Limb (tissue), 2 donors: ENCODE data around the gene CCDC92B.
A peak's percentile ranks its signal among the peaks of the same experiment; 100 is the strongest.
"Not testable (repeated sequence)": the region's sequence is repeated elsewhere in the genome, so short reads cannot be mapped to it uniquely, and the experiment has no call there.

Experiments
- DNase-seq, 2 donors: peaks; one replicate each; pipeline ENCODE4 v3.0.0-alpha.2; 2016; ENCODE audit errors: extremely low spot score in 2 of 2

CCDC92B gene

DNA sequence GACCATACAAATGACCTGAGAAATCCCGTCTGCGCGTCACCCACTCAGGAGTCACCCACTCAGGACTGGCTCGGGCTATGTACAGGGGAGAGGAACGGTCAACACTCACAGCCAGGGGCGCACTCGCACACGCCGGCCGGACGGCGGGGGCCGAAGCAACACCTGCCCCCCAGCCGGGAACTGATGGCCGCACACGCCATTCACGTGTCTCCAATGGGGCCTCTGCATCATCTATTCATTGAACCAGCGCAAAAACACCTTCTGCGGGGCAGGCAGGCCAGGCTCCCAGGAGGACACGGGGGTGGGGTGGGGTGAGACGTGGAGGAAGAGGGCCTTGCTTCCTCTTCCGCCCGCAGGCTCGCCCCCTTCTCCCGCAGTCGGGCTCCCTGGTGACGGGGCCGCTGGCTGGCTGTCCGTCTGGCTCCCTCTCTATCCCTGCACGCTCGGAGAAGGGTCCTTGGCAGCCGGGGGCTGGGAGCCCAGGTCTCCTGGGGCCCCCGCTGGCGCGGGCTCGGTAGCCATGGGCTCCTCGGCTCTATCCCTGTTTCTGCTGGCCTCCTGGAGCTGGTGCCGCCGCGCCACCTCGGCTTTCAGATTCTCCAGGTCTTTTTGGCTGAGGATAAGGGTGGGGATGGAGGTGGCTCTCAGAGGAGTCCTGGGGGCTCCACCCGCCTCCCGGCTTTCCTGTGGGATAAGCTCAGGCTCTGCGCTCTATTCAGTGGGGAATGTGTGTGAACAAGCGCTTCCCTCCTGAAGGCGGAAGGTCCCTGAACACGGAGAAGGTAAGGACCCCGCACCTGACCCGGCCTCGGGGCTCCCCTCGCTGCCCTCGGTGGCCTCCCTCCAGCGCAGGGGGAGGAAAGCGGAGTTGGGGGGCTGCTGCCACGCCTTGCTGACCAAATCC lies 59.0 kb downstream of the CCDC92B start:
- DNase-seq = peak in 1 of 2 donors; percentile 39

DNA sequence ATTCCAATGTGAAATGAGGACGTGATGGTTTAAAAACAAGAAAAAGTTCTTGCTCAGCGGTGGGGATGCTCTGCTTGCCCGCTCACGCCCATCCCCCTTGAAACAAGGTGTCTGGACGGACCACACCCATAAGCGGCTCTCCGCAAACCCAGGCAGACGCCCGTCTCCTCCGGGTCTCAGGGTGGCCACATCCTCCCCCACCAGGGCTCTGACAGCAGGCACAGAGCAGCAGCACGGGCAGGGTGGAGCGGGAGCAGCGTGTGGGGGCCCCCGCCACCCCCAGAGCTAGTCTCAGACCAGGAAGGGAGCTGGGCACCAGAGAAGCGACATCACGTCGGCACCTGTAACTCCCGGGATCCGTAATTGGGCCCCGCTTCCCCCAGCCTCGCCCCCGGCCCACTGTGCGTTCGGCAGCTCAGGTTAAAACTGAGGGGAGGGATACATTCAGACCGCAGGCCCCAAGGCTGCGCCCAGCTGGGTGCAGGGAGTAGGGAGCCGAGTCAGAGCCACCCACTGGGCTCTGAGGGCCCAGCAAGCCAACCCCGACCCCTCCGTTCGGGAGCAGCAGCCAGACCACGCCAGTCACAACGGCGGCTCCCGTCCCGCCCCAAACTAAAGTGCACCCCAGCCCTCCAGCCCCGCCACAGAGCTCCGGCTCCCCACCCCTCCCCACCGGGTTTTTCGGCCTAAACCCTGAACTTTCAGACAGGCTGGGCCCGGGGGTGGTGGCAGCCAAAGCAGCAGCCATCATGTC lies 59.9 kb downstream of the CCDC92B start:
- DNase-seq = peak in 1 of 2 donors; percentile 45

DNA sequence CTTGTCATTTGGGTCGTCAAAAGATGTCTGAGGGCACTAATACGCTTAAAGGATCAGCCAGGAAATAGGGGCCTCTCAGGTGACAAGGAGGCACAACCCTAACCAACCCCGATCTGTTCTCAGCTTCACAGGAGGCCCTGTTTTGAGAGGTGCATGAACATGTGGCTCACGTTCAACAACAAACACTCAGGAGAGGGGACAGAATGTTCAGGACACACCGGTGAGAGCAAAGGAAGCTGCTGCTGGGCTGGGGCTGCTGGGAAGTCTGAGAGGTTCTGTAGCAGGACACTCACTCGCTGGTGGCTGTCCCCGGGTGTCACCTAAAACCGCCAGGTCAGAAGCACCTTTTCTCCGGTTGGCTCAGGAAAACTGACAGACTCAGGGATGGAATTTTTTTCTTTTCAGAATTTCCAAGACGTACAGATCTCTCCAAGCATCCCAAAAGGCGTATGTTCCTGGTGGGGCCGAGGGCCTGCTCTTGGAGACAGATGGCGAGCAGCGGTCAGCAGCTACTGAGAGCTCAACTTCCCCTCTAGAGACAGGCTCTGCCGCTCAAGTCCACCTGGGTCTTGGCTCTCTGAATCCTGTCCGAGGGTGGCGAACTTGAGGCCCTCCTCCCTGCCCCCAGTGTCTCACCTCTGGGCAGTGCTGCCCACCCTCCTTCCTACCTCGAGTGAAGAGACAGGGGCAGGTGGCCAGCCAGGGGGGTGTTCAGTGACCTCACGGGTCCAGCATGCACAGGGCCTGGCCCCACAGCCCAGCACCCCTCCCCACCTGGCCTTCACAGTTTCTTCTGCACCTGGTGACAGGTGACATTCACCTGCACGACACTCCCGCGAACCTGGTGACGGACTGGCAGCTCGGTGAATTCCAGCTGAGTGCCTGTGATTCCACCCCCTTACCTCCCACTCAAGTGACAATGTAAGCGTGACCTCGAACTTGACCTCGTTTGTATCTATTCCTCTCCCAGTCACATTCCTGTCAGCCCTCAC lies 60.8 kb downstream of the CCDC92B start:
- DNase-seq = peak in 1 of 2 donors; percentile 36

DNA sequence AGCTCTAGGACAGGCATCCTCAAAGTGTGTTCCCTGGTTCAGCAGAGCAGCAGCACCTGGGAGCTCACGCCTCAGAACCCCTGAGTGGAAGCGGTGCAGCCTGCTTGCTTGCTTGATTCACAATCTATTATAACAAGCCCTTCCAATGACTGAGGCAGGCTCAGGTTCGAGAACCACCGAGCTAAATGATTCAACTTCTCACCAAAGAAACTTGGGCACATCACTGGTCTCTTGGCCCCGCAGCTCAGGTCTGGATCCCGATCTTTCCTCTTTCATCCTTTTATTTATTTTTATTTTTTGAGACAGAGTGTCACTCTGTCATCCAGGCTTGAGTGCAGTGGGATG lies 62.4 kb downstream of the CCDC92B start:
- DNase-seq = no peak

DNA sequence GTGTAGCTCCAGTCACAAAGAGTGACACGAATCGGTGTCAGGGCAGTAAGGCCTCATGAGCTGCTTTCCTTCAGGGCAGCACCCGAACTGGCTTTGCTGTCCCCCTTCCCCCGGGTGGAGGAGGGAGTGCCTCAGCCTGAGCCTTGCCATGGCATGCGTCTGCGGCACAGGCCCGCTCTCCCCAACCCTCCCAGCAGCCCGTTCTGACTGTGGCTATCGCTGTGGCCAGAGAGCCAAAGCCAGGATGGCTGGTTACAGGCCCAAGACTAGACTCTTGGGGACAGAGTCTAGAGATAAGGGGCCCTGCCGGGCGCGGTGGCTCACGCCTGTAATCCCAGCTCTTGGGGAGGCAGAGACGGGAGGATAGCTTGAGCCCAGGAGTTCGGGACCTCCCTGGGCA lies 63.8 kb downstream of the CCDC92B start:
- DNase-seq = no peak

DNA sequence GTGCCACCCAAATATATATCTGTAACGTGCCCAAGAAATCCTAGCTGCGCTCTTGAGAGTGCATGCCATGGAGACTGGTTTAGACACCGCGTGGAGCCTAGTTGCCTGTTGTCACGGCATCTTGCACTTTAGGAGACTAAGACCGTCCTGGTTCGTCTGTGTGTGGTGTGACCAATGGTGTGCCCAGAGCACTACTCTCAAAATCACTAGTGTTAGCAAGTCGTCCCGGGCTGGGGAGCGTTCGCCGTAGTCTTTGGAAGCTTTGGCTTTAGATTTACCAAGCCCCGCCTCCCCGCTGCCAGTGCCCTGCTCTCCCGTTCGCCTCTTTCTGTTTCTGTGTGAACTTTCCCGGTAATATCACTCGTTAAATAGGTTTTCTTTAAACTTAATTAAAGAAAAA lies 64.9 kb downstream of the CCDC92B start:
- DNase-seq = no peak

DNA sequence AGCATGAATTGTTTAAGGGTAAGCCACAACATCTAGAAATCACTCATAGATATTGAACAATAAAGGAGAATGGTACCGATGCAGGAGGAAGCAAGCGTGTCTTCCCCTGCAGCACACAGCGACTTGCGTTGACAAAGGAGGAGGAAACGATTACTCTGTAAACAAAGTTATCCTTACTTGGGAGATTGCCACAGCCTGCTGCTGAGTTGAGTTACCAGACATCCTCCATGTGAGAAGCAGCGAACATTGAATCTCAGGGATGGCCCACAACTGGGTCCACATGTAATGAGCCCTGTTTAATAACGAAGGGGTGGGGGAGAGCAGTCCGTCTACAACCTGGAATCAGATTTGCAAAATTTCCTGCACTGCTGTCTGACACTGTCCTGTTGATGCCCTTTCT lies 65.5 kb downstream of the CCDC92B start:
- DNase-seq = no peak

DNA sequence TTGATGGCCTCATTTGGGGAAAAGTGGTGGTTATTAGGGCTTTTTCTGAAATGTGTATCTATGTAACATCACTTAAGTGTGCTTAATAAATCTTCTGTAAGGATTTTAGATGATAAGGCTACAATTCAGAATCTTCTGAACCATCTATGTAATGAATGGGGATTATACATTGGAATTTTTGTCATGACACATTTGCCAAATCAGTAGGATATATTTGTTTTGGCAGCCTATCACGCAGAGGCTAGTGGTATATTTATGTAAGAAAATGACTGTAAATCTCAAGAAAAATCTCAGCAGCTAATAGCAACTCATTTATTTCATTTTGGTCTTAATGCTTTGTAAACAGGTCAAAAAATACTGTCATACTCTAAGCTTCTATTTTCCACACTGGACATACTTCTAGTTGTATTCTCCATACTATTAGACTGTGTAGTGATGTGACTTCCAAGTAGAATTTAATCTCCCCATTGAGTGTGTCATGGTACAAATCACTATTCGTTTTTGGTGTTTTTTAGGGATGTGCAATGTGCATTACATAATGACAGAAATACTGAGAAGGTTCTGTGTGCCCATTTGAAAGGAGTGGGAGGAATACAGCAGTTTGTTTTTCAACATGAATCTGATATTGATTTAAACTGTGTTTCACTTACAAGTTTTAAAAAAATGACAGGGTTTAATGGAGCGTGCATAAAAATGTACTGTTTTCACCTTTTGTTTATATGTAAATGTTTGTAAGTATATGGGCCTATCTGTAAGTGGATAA lies 67.1 kb downstream of the CCDC92B start:
- DNase-seq = no peak

DNA sequence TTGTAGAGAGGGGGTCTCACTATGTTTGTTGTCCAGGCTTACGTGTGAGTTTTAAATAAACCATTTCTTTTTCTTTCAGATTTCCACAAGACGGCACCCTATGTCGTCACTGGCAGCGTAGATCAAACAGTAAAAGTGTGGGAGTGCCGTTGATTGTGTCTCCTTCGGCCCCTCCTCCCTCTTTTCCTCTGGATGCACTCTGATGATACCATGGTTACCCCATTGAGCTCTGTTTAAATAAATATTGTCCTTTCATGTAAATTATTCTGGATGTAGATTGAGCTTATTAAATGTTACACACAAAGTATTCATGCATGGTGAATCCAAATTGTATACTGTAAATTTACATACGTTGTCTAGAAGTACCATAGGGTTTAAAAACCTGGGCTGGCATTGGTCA lies 67.8 kb downstream of the CCDC92B start:
- no peak for DNase-seq

DNA sequence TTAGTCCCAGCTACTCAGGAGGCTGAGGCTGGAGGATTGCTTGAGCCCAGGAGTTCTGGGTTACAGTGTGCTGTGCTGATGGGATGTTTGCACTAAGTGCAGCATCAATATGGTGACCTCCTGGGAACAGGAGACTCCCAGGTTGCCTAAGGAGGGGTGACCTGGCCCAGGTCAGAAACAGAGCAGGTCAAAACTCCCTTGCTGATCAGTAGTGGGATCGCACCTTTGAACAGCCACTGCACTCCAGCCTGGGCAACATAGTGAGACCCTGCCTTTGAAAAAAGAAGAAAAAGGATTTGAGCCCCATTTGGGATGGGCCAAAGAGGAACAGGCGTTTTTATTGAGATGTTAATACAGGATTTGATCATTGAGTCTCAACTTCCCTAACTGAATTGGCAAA lies 68.5 kb downstream of the CCDC92B start:
- no peak for DNase-seq

DNA sequence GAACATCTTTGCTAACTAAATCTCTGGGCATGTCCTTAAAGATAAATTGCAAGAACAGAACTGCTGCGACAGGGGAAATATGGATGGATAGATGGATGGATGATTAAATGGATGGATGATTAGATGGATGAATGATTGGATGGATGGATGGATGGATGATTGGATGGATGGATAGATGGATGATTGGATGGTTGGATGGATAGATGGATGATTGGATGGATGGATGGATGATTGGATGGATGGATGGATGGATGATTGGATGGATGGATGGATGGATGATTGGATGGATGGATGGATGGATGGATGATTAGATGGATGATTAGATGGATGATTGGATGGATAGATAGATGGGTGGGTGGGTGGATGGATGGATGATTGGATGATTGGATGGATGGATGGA lies 70.2 kb downstream of the CCDC92B start:
- not testable (repeated sequence) for DNase-seq
